HG03135 (cell line): ENCODE results near the gene ATP10A.

Experiments
- ATAC-seq: cut with Tn5 transposase; IDR thresholded peaks from one replicate; pipeline ENCODE4 v1.9.1; 2021; ENCODE audit warnings: mild to moderate bottlenecking, moderate library complexity; ENCODE audit not compliant: unreplicated experiment

ATP10A gene

GRCh38 chr15:25727116-25727515, 136.0 kb downstream of the ATP10A start:
- ATAC-seq: no peak

GRCh38 chr15:25725758-25726157, 137.4 kb downstream of the ATP10A start:
- ATAC-seq: no peak

GRCh38 chr15:25724899-25725298, 138.2 kb downstream of the ATP10A start:
- no peak for ATAC-seq

- ATAC-seq: no peak
Measured at GRCh38 chr15:25721605-25721955, 141.5 kb downstream of the ATP10A start.

- ATAC-seq: no peak
Measured at GRCh38 chr15:25719101-25719985, 143.8 kb downstream of the ATP10A start.

- ATAC-seq: no peak
Measured at GRCh38 chr15:25718597-25718996, 144.5 kb downstream of the ATP10A start.

- ATAC-seq: no peak
Measured at GRCh38 chr15:25718169-25718536, 145.0 kb downstream of the ATP10A start.

GRCh38 chr15:25717457-25718168, 145.5 kb downstream of the ATP10A start:
- no peak for ATAC-seq

- ATAC-seq: no peak
Measured at GRCh38 chr15:25717127-25717456, 146.0 kb downstream of the ATP10A start.

- ATAC-seq: no peak
Measured at GRCh38 chr15:25716414-25717126, 146.6 kb downstream of the ATP10A start.

- no peak for ATAC-seq
Measured at GRCh38 chr15:25715536-25716413, 147.4 kb downstream of the ATP10A start.

- no peak for ATAC-seq
Measured at GRCh38 chr15:25714538-25714840, 148.6 kb downstream of the ATP10A start.

GRCh38 chr15:25713736-25714537, 149.2 kb downstream of the ATP10A start:
- no peak for ATAC-seq

- no peak for ATAC-seq
Measured at GRCh38 chr15:25712961-25713355, 150.2 kb downstream of the ATP10A start.

- no peak for ATAC-seq
Measured at GRCh38 chr15:25712192-25712960, 150.8 kb downstream of the ATP10A start.

- ATAC-seq: no peak
Measured at GRCh38 chr15:25711691-25712090, 151.4 kb downstream of the ATP10A start.

- ATAC-seq: no peak
Measured at GRCh38 chr15:25711164-25711563, 152.0 kb downstream of the ATP10A start.

- ATAC-seq: no peak
Measured at GRCh38 chr15:25710184-25710583, 152.9 kb downstream of the ATP10A start.

GRCh38 chr15:25709437-25710159, 153.5 kb downstream of the ATP10A start:
- ATAC-seq: no peak
